ENCODE results near the gene KCTD13. TPM values are rescaled to one million over a fixed set of nuclear protein-coding genes. Genes with fewer than 3 reads are reported as not detected.

The KCTD13 gene
- total and polyA plus RNA-seq, 2 of the 8 experiments (the other 6 are each of a cell fraction or from before 2014, with no cell fraction given): 9.2 to 10.8 TPM

DNA sequence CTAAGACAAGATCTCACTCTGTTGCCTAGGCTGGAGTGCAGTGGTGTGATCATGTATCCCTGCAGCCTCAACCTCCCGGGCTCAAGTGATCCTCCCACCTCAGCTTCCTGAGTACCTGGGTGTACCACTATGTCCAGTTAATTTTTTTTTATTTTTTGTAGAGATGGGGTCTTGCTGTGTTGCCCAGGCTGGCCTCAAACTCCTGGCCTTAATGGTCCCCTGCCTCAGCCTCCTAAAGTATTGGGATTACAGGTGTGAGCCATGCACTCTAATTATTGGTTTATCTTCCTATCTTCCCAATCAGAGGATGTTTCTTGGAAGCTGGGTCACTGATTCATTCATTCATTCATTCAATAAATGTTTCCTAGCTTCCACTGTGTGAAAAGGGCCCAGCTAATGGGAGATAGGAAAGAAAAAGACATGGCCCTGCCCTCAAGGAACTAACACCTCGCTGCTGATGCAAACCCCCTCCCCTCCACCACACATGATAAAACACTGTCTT, 17.3 kb downstream of the KCTD13 start:
- Histone ChIP-seq H4K8ac (ENCODE audit: extremely low read depth, insufficient read depth, low read length) (no peak overlapping the region), H2BK12ac (ENCODE audit: low read depth, low read length) (no peak overlapping the region), H3K4me2 (ENCODE audit: insufficient read depth in 1 of 2, low read depth in 2 of 2, low read length in 2 of 2) (no peak overlapping the region), H3K9me3 (ENCODE audit: insufficient read depth in 2 of 2, low read depth in 1 of 2, low read length in 1 of 2) (no peaks in the 10 kb centered on the region), H3K18ac (ENCODE audit: extremely low read depth, low read length) (no peak overlapping the region), H3K23ac (ENCODE audit: insufficient read length) (no peak overlapping the region), H2BK120ac (replicated peaks; ENCODE audit: low read depth, low read length) (no peak overlapping the region), H3K56ac (replicated peaks; ENCODE audit: insufficient read length, low read depth, low read length) (no peak overlapping the region), H3K4me3 (ENCODE audit: extremely low read depth in 1 of 4, insufficient read depth in 2 of 4, low read depth in 3 of 4, low read length in 4 of 4) (no peak overlapping the region), H3K23me2 (ENCODE audit: low read depth, low read length) (no peaks in the 10 kb centered on the region), H3K79me1 (ENCODE audit: low read depth, low read length) (no peaks in the 10 kb centered on the region), H4K20me1 (replicated peaks in 1 of 2; ENCODE audit: control insufficient read depth in 1 of 2, insufficient read depth in 2 of 2, low read length in 2 of 2) (peaks cover 0 to 3% of the 10 kb centered on the region in 2 experiments), H3K4ac (replicated peaks; ENCODE audit: insufficient read length, low read depth, low read length) (no peak overlapping the region), H4K5ac (ENCODE audit: insufficient read length, low read depth, low read length) (no peak overlapping the region), H2BK15ac (ENCODE audit: low read length) (no peak overlapping the region), H3K9ac (replicated peaks in 1 of 4; ENCODE audit: extremely low read depth in 1 of 4, low read depth in 3 of 4, low read length in 3 of 4) (no peak overlapping the region), H2BK20ac (ENCODE audit: low read length) (no peak overlapping the region), H2AK5ac (ENCODE audit: low read depth, low read length) (no peak overlapping the region), H3K36me3 (ENCODE audit: control insufficient read depth in 2 of 4, insufficient read depth in 4 of 4, low read length in 3 of 4) (peaks cover 0 to 4% (median 0%) of the 10 kb centered on the region in 4 experiments; a peak in 2 of 8 replicates), H4K91ac (replicated peaks; ENCODE audit: insufficient read length, low read length) (no peak overlapping the region), H3K14ac (ENCODE audit: insufficient read length) (no peak overlapping the region), H3K27me3 (replicated peaks in 1 of 4; ENCODE audit: control insufficient read depth in 3 of 4, extremely low read depth in 1 of 4, insufficient read depth in 3 of 4, low read length in 3 of 4) (no peaks in the 10 kb centered on the region), H3K4me1 (replicated peaks in 1 of 4; ENCODE audit: control insufficient read depth in 3 of 4, insufficient read depth in 4 of 4, low read length in 3 of 4) (peaks cover 0 to 6% (median 2%) of the 10 kb centered on the region in 4 experiments; a peak in 3 of 7 replicates), H3K79me2 (ENCODE audit: control insufficient read depth in 1 of 2, insufficient read depth in 2 of 2, low read length in 2 of 2) (no peaks in the 10 kb centered on the region), H2AFZ (ENCODE audit: low read length) (no peak overlapping the region), H3K27ac (ENCODE audit: low read depth, low read length) (no peak overlapping the region), H2BK5ac (ENCODE audit: low read depth, low read length) (no peak overlapping the region)
- DNase-seq (ENCODE audit: low read depth in 1 of 2, low spot score in 2 of 2): no peak
- ChIA-PET CTCF (ENCODE audit: partially characterized antibody) (interaction anchor here (0.6 to 2.7 kb wide), 6 partner anchors 8 to 147 kb away, joined by 3 to 14 read pairs (median 6); partner anchors contain the start of gene KCTD13), POLR2A (ENCODE audit: partially characterized antibody) (interaction anchor here (0.7 to 6.4 kb wide), 8 partner anchors 8 to 199 kb away, joined by 3 to 52 read pairs (median 3); partner anchors contain the start of genes ASPHD1, HIRIP3, INO80E and SEZ6L2)
- FAIRE-seq: no peak
- WGBS, 2 experiments (ENCODE audit: extremely low coverage in 1 of 2, insufficient coverage in 1 of 2, insufficient read length in 1 of 2, insufficient replicate concordance in 2 of 2, low coverage in 1 of 2, low lambda C conversion rate in 2 of 2, missing lambda C conversion rate in 1 of 2): 95% methylated on average over 2 of the region's 2 CpGs; no CpG with 5 or more reads in 1 of the 2 experiments
- TF ChIP-seq SP1 (IDR thresholded peaks at IDR 0.05; ENCODE audit: low read depth, low read length): no peak
- TF ChIP-seq YY1 (IDR thresholded peaks at IDR 0.05; ENCODE audit: low read depth, low read length): no peak
- no peak for TF ChIP-seq NANOG (IDR thresholded peaks at IDR 0.05; ENCODE audit: insufficient read depth, low read depth, low read length, poor library complexity, severe bottlenecking)
- TF ChIP-seq CEBPB (IDR thresholded peaks at IDR 0.05; ENCODE audit: low read depth, low read length): no peak
- TF ChIP-seq BCL11A (IDR thresholded peaks at IDR 0.05; ENCODE audit: low read depth in 2 of 2, low read length in 2 of 2): no peak
- no peak for TF ChIP-seq GABPA (IDR thresholded peaks at IDR 0.05; ENCODE audit: borderline replicate concordance, insufficient read depth, low read length)
- no peak for TF ChIP-seq GTF2F1 (IDR thresholded peaks at IDR 0.05; ENCODE audit: borderline replicate concordance, low read depth, low read length)
- TF ChIP-seq, protein P1, sequence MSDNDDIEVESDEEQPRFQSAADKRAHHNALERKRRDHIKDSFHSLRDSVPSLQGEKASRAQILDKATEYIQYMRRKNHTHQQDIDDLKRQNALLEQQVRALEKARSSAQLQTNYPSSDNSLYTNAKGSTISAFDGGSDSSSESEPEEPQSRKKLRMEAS (IDR thresholded peaks at IDR 0.05): no peak
- TF ChIP-seq, protein P2, sequence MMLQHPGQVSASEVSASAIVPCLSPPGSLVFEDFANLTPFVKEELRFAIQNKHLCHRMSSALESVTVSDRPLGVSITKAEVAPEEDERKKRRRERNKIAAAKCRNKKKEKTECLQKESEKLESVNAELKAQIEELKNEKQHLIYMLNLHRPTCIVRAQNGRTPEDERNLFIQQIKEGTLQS (IDR thresholded peaks at IDR 0.05; ENCODE audit: insufficient read depth, low read depth, low read length): no peak
- TF ChIP-seq HDAC6 (IDR thresholded peaks at IDR 0.05; ENCODE audit: low read depth, low read length): no peak
- TF ChIP-seq CBX8 (IDR thresholded peaks at IDR 0.05; ENCODE audit: borderline replicate concordance, low read depth, low read length): no peak
- TF ChIP-seq SP4 (IDR thresholded peaks at IDR 0.05; ENCODE audit: low read length): no peak
- TF ChIP-seq BACH1 (IDR thresholded peaks at IDR 0.05; ENCODE audit: low read length): no peak

Measured in H1 (cell line).